ENCODE data around the gene C3orf33.

C3orf33 gene

DNA sequence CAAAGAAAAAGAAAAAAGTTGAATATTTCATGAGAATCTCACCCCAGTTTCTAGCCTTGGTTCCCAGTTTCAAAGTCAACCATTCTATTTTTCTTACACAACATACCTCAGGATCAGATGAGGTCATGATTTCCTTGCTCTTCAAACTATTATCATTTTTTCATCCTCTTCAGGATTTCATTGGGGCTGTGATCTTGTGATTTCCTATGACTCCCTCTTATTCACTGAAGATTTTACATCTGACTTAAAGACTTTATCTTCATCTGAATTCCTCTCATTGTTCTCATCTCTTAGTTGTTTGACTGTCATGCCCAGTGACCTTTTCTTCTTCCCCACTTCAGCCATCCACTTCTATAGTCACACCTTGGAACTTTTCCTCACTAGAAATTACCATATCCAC is 3.1 kb upstream of the C3orf33 start:
- TF ChIP-seq PPARA (CRISPR knock-in tag; IDR thresholded peaks at IDR 0.05; ENCODE audit: borderline replicate concordance) (no peak), RARB (CRISPR knock-in tag; IDR thresholded peaks at IDR 0.05) (no peak), BACH2 (CRISPR knock-in tag; IDR thresholded peaks at IDR 0.05; ENCODE audit: borderline replicate concordance) (no peak), ZC3H10 (CRISPR knock-in tag; IDR thresholded peaks at IDR 0.05) (no peak), ZNF70 (CRISPR knock-in tag; IDR thresholded peaks at IDR 0.05) (no peak), OSR1 (CRISPR knock-in tag; IDR thresholded peaks at IDR 0.05) (no peak), SNAI2 (CRISPR knock-in tag; IDR thresholded peaks at IDR 0.05) (no peak), ESRRG (CRISPR knock-in tag; IDR thresholded peaks at IDR 0.05) (no peak)
- TF ChIP-seq, protein P1, sequence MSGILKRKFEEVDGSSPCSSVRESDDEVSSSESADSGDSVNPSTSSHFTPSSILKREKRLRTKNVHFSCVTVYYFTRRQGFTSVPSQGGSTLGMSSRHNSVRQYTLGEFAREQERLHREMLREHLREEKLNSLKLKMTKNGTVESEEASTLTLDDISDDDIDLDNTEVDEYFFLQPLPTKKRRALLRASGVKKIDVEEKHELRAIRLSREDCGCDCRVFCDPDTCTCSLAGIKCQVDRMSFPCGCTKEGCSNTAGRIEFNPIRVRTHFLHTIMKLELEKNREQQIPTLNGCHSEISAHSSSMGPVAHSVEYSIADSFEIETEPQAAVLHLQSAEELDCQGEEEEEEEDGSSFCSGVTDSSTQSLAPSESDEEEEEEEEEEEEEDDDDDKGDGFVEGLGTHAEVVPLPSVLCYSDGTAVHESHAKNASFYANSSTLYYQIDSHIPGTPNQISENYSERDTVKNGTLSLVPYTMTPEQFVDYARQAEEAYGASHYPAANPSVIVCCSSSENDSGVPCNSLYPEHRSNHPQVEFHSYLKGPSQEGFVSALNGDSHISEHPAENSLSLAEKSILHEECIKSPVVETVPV (CRISPR knock-in tag; IDR thresholded peaks at IDR 0.05): no peak
- TF ChIP-seq, protein P2, sequence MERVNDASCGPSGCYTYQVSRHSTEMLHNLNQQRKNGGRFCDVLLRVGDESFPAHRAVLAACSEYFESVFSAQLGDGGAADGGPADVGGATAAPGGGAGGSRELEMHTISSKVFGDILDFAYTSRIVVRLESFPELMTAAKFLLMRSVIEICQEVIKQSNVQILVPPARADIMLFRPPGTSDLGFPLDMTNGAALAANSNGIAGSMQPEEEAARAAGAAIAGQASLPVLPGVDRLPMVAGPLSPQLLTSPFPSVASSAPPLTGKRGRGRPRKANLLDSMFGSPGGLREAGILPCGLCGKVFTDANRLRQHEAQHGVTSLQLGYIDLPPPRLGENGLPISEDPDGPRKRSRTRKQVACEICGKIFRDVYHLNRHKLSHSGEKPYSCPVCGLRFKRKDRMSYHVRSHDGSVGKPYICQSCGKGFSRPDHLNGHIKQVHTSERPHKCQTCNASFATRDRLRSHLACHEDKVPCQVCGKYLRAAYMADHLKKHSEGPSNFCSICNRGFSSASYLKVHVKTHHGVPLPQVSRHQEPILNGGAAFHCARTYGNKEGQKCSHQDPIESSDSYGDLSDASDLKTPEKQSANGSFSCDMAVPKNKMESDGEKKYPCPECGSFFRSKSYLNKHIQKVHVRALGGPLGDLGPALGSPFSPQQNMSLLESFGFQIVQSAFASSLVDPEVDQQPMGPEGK (CRISPR knock-in tag; IDR thresholded peaks at IDR 0.05; ENCODE audit: borderline replicate concordance): no peak
- TF ChIP-seq, protein P3, sequence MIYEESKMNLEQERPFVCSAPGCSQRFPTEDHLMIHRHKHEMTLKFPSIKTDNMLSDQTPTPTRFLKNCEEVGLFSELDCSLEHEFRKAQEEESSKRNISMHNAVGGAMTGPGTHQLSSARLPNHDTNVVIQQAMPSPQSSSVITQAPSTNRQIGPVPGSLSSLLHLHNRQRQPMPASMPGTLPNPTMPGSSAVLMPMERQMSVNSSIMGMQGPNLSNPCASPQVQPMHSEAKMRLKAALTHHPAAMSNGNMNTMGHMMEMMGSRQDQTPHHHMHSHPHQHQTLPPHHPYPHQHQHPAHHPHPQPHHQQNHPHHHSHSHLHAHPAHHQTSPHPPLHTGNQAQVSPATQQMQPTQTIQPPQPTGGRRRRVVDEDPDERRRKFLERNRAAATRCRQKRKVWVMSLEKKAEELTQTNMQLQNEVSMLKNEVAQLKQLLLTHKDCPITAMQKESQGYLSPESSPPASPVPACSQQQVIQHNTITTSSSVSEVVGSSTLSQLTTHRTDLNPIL (CRISPR knock-in tag; IDR thresholded peaks at IDR 0.05; ENCODE audit: low read depth): no peak
- TF ChIP-seq, protein P4, sequence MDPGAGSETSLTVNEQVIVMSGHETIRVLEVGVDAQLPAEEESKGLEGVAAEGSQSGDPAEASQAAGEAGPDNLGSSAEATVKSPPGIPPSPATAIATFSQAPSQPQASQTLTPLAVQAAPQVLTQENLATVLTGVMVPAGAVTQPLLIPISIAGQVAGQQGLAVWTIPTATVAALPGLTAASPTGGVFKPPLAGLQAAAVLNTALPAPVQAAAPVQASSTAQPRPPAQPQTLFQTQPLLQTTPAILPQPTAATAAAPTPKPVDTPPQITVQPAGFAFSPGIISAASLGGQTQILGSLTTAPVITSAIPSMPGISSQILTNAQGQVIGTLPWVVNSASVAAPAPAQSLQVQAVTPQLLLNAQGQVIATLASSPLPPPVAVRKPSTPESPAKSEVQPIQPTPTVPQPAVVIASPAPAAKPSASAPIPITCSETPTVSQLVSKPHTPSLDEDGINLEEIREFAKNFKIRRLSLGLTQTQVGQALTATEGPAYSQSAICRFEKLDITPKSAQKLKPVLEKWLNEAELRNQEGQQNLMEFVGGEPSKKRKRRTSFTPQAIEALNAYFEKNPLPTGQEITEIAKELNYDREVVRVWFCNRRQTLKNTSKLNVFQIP (CRISPR knock-in tag; IDR thresholded peaks at IDR 0.05; ENCODE audit: borderline replicate concordance, low read depth): no peak
- no peak for ATAC-seq

DNA sequence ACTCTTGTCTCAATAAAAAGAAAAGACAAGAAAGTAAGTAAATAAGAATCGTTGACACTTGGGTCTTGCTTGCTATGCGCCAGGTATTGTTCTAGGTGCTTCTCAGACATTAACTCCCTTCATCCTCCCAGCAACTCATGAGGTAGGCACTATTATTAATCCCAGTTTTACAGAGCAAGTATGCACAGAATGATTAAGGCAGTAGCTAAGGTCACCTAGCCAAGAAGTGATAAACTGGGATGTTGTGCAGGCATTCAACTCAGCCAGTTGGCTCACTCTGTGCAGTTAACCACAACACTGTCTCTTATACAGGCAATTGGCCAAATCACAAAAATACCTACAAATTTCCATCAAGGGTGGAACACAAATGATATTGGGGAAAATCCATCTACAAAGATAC is 1.7 kb upstream of the C3orf33 start:
- ATAC-seq: no peak
- TF ChIP-seq, protein P2 (CRISPR knock-in tag; IDR thresholded peaks at IDR 0.05; ENCODE audit: borderline replicate concordance): no peak
- no peak for TF ChIP-seq RARB (CRISPR knock-in tag; IDR thresholded peaks at IDR 0.05)
- TF ChIP-seq PPARA (CRISPR knock-in tag; IDR thresholded peaks at IDR 0.05; ENCODE audit: borderline replicate concordance): no peak
- no peak for TF ChIP-seq ZNF70 (CRISPR knock-in tag; IDR thresholded peaks at IDR 0.05)
- TF ChIP-seq, protein P5, sequence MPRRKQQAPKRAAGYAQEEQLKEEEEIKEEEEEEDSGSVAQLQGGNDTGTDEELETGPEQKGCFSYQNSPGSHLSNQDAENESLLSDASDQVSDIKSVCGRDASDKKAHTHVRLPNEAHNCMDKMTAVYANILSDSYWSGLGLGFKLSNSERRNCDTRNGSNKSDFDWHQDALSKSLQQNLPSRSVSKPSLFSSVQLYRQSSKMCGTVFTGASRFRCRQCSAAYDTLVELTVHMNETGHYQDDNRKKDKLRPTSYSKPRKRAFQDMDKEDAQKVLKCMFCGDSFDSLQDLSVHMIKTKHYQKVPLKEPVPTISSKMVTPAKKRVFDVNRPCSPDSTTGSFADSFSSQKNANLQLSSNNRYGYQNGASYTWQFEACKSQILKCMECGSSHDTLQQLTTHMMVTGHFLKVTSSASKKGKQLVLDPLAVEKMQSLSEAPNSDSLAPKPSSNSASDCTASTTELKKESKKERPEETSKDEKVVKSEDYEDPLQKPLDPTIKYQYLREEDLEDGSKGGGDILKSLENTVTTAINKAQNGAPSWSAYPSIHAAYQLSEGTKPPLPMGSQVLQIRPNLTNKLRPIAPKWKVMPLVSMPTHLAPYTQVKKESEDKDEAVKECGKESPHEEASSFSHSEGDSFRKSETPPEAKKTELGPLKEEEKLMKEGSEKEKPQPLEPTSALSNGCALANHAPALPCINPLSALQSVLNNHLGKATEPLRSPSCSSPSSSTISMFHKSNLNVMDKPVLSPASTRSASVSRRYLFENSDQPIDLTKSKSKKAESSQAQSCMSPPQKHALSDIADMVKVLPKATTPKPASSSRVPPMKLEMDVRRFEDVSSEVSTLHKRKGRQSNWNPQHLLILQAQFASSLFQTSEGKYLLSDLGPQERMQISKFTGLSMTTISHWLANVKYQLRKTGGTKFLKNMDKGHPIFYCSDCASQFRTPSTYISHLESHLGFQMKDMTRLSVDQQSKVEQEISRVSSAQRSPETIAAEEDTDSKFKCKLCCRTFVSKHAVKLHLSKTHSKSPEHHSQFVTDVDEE (CRISPR knock-in tag; IDR thresholded peaks at IDR 0.05): no peak
- TF ChIP-seq SNAI2 (CRISPR knock-in tag; IDR thresholded peaks at IDR 0.05): no peak
- TF ChIP-seq ZFP30 (CRISPR knock-in tag; IDR thresholded peaks at IDR 0.05): no peak
- no peak for TF ChIP-seq ISL1 (CRISPR knock-in tag; IDR thresholded peaks at IDR 0.05)
- TF ChIP-seq, protein P3 (CRISPR knock-in tag; IDR thresholded peaks at IDR 0.05; ENCODE audit: low read depth): no peak
- TF ChIP-seq ESRRG (CRISPR knock-in tag; IDR thresholded peaks at IDR 0.05): no peak
- no peak for TF ChIP-seq GLIS3 (CRISPR knock-in tag; IDR thresholded peaks at IDR 0.05)
- TF ChIP-seq, protein P4 (CRISPR knock-in tag; IDR thresholded peaks at IDR 0.05; ENCODE audit: borderline replicate concordance, low read depth): no peak
- no peak for TF ChIP-seq BACH2 (CRISPR knock-in tag; IDR thresholded peaks at IDR 0.05; ENCODE audit: borderline replicate concordance)
